GM18870 (cell line): ENCODE data around the gene FAM3B.
"Not testable (repeated sequence)": the region's sequence is repeated elsewhere in the genome, so short reads cannot be mapped to it uniquely, and the experiment has no call there.

Experiments
- ATAC-seq: cut with Tn5 transposase; IDR thresholded peaks from one replicate; pipeline ENCODE4 v1.9.1; 2021; ENCODE audit warnings: moderate library complexity; ENCODE audit not compliant: unreplicated experiment

The FAM3B gene, protein sequence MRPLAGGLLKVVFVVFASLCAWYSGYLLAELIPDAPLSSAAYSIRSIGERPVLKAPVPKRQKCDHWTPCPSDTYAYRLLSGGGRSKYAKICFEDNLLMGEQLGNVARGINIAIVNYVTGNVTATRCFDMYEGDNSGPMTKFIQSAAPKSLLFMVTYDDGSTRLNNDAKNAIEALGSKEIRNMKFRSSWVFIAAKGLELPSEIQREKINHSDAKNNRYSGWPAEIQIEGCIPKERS

DNA sequence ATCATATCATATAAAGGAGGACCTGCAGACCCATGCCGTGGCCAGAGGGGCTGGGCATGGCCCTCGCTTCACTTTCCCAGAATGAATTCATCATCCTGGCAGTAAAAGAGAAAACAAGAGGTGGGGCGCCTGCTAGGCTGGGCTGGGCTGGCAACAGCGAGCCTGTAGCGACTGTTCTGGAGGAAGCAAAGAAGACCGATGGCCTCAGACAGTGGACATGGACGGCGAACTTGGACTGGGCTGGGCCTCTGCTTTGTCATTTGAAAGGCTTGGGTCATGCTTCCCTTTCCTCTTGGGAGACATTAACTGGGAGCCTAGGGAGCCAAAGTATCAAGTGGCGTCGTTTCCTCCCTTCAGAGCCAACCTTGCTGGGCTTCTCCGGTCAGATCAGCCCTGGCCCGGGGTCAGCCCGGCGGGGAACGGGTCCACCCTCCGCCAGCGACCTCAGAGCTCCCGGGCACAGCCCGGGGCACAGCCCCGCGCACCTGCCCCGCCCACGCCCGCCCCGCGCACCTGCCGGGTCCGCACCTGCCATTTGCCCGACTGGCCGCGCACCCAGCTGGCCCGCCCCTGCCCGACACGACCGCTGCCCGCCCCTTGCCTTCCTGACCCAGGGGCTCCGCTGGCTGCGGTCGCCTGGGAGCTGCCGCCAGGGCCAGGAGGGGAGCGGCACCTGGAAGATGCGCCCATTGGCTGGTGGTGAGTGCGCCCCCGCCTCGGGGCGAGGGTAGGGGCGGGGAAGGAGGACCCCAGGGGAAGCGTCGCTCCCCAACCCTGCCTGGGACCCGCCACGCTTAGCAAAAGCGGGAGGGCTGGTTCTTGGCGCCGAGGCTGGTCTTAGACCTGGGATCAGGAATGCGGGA, at the start of gene FAM3B:
TSS of gene FAM3B (plus strand) at position 602 of the 863 bp plus-strand sequence. CDS start at position 681, 79 bp downstream.
- no peak for ATAC-seq

DNA sequence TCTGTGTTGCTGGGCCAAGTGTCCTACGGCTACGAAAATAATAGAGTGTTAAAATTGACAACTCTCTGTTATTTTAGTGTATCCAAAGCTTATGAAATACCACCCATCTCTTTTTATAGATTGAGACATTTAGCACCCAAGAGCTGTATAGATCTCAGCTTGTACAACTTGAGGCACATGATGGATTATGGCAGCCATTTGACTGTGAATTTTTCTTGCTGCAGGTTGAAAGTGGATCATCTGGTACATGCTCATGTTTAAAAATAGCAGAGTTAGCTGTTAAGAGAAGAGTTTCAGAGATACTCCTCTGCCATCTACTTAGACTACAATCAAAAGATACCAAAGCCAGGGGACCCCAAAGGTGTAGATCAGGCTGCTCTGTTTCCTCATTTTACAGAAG, 49.3 kb upstream of the FAM3B start:
- ATAC-seq, result no peak

DNA sequence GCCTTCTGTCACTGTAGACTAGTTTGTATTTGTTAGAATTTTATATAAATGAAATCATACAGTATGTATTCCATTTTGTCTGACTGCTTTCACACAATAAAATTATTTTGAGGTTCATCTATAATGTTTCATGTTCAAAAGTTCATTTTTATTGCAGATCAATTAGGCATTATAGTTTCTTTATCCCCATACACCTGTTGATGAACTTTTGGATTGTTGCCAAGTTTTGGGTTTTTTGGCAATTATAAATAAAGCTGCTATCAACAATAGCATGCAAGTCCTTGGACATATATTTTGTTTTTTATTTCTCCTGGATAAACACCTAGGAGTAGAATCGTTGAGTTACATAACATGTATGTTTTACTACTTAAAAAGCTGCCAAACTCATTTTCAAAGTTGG, 47.1 kb upstream of the FAM3B start:
- no peak for ATAC-seq

DNA sequence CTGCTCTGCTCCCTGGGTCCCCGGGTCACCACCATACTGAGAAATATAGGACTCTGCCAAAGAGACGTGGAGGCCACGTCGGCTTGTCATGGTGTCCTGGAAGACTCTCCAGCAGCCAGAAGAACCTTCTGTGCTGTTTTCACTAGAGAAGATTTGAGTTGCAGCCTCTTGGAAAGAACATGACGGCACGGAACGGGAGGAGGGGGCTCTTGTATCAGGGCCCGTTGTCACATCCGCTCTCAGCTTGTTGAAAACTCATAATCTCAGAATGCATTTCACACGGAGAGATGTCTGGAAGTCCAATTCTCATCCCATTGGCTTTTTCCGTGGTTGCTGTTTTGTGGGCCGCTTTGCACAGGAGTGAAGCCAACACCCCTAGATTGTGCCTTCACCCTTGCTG, 39.4 kb upstream of the FAM3B start:
- no peak for ATAC-seq

DNA sequence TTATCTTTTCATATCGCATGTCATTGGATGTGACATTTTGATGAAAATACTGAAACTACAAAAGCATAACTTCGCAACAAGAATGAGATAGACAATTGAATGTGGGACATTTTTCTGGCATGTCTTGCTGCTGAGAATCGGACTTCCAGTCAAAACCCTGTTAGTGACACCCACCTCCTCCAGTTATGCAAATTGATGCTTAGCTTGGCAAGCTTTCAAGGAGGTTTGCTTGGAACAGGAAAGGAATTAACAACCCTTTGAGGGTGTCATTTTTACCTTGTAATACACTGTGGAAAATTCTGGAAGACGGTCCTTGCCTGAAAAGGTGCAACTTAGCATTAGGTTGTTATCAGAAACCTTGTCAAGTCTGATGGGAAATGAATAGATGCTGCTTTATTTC, 38.8 kb upstream of the FAM3B start:
- ATAC-seq, result no peak

DNA sequence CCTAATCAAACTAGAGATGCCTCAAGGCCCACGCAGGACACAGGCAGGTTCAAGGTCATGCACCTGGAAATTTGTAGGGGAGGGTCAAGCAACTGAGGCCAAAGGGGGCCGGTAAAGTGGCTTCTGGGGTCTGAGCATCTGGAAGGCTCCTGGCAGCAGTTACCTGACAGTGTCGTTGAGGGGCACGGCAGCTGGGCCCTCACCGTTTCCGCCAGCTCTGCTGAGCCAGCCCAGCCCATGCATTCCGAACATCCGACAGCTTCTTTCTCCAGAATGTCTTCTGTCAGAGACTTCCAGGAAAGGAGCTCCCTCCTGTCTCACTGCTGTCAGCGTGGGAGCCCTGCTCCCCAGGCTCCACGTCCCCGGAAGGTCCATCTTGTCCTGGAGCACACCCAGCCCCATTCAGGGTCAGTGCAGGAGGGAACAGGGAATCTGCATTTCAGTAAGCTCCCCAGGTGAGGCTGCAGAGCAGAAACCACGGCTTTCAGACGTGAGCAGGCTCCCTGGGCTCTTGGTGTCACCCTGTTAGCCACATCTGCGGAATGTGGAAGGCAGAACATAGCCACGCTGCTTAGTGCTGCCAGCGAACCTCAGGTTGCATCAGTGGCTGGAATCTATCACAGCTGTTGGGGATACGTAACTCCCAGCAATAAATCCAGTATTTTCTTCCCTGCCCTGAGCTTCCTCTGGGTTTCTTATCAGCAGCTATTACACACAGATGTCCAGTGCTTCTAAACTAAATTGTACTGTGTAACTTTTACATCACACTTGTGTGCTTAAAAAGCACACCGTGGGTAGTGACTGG, 36.3 kb upstream of the FAM3B start:
- ATAC-seq, result no peak

DNA sequence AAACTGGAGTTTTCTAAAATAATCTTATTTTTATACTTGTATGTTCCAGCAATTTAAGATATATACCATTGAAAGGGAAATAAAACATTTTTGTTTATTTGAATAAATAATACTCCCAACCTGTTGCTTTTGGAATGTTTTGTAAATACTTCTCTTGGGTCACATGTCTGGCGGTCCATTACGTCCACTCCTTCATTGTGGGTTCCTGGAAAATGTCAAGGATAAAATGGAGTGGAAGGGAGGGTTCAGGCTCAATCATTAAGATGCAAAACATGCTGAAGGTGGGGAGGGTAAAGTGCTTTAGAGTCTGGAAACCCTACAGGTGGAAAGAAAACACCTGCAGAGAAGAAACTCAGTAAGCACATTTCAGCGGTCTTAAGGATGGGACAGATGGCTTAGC, 34.2 kb upstream of the FAM3B start:
- no peak for ATAC-seq

DNA sequence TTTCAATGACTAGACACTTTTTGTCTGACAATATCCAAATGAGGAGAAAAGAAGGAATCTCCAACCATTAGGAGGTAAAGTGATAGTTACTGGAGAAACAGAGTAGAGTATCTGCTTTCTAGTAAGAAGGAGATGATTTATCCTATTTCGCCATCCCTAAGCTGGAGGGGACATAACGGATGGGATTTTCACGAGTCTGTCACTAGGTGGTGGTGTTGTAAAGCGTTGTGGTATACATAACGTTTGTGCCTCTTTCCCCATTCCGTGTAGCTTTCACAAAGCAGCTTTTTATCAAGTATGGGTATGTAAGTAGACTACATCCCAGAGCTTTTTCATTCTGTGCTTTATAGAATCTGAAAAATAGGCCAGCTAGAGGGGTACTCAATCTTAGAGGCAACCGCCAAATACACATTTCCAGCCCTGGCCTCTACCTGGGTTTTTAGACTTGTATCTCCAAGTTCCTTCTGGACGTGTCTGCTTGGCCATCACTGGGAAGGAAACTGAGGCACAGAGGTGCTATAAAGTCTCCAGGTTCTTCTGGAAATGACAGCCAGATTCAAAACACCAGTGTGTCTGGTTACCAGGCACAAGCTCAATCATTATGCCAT, 33.3 kb upstream of the FAM3B start:
- ATAC-seq, result no peak

DNA sequence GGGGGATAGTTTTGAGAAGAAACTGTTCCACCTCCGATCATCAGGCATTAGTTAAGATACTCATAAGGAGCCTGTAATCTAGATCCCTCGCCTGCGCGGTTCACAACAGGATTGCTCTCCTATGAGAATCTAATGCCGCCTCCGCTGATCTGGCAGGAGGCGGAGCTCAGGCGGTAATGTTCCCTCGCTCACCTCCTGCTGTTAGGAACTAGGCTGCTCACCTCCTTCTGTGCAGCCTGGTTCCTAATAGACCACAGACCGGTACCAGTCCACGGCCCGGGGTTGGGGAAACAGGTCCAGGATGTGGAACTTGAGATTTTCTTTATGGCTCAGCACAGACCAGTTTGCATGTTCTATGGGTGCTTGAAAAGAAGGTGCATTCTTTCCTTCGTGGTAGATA, 27.2 kb upstream of the FAM3B start:
- no peak for ATAC-seq

DNA sequence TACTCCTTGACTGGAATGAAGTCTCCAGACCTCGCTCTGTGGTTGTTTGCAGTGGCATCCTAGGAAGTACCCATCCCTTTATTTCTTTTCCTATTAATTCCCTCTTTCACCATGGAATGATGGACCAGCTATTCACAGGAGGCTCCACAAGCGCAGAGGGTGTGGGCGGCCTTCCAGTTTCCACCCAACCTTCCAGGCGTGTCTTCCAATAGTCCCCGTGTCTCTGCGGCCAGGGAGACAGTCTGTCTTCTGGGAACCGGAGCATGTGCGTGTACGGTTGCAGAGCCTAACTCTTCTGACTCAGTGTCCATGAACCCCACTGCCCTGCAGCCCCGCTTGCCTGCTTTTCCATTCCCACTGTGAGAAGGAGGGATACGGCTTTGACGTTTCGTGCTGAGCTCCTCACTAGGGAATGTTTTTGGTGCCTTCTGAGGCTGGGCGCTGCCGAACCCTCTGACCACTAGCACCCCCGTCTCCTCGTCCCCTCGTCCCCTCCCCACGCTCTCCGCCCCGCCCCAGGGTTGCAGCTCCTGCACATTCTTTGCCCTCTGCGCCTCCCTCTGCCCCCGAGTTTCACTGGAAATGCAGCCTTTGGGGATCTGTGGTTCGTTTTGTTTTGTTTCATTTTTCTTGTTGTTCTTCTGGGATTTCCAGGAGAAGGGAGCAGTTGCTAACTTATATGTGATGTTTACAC, 26.3 kb upstream of the FAM3B start:
- no peak for ATAC-seq

DNA sequence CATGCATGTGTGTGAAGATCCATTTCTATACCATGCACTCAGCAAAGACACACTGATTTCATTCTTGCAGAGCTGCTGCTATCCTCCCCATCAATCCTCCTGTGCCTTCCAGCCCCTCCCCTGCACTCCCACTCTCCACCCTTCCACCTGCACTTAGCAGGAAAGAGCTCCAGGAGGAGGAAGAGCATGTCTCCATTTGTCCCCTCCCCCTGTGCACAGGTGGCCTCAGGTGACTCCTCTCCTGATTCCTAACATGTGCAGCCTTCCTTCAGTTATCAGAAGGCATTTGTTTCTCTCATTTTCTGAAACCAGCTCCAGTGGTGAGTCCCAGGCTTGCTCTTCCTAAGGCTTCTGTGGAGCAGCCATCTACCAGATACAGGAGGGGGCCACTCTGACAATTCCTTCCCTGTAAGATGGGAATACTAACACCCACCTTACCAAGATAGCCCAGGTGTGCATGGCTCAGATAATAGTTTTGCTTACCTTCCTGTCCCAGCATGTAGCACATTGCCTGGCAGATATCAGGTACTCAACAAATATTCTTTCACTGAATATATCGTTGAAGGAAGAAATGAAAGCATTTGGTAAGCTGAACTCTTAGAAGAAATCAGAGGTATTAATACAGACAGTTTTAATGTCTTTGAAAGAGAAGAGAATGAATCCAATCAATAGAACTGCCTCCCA, 21.9 kb upstream of the FAM3B start:
- ATAC-seq, result no peak

DNA sequence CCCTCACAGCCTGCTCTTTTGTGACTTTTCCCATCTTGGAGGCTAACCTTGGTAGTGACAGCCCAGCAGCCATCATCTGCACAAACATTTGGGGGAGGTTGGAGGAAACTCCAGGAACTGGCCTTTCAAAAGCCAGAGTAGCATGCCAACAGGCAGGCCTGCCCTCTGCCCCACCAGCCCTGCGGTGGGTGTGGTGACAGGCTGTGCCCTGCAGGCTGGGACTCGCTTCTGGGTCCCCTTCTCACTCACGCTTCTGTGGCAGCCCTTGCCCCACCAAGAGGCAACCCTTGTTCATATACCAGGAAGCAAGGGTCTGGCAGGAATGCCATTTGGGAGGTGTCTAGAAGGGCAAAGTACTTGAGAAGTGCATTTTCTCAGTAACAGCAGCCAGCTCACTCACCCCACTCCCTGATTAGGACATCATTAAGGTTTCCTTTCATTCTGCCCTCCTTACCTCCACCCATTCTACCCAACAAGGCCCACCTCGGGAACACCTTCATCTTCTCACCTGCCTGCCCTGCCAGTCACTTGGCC, 20.8 kb upstream of the FAM3B start:
- ATAC-seq, result no peak

DNA sequence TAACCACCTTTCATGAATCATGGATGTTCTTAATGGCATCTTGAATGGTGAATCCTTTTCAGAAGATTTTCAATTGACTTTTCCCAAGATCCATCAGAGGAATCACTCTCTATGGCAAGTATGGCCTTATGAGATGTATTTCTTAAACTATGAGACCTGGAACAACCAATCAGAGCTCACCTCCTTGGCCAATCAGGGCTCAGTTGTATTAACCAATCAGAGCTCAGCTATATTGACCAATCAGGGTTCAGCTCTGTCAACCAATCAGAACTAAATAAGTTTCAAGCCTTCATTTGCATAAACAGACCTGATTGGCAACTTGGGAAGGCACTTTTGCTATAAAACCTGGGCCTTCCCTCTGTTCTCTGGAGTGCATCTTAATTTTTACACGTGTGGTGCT, 13.6 kb upstream of the FAM3B start:
- ATAC-seq, result no peak

DNA sequence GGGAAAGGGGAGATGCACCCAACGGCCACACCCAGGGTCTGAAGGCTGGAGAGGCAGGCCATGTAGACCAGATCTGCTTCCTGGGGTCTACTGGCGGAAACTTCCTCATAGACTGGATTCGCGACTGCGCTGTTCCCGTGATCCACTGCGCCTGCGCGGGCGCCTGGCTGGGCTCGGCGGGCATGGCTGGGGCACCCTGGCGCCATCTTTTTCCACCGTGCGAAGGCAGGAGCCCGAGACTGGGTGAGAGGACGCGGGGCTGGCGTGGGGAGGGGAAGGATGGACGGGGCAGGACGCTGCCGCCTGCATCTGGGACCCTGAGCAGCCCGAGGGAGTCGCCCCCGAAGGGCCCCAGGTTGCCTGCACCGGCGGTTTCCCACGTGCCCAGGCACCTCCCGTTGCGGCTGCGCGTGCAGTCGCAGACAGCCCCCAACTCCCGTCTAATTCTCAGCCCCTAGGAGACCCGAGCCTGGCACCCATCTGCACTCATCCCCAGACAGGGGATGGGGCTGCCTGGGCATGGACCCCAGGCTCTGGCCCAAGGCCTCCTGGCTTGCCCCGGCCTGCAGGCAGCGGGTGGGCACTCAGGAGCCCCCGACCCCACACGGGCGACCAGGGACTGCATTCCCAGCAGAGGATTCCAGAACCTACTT, 12.4 kb upstream of the FAM3B start:
- ATAC-seq, result no peak

DNA sequence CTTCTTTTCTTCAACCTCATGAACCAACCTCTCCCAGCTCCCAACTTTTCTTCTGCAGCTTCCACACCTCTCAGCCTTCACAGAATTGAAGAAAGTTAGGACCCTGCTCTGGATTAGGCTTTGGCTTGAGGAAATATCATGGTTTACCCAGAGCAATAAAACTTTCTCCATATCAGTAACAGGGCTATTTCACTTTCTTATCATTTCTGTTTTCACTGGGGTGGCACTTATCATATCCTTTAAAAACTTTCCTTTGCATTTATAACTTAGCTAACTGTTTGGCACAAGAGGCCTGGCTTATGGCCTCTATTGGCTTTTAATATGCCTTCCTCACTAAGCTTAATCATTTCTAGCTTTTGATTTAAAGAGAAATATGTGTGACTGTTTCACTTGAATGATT, 9.4 kb upstream of the FAM3B start:
- no peak for ATAC-seq

DNA sequence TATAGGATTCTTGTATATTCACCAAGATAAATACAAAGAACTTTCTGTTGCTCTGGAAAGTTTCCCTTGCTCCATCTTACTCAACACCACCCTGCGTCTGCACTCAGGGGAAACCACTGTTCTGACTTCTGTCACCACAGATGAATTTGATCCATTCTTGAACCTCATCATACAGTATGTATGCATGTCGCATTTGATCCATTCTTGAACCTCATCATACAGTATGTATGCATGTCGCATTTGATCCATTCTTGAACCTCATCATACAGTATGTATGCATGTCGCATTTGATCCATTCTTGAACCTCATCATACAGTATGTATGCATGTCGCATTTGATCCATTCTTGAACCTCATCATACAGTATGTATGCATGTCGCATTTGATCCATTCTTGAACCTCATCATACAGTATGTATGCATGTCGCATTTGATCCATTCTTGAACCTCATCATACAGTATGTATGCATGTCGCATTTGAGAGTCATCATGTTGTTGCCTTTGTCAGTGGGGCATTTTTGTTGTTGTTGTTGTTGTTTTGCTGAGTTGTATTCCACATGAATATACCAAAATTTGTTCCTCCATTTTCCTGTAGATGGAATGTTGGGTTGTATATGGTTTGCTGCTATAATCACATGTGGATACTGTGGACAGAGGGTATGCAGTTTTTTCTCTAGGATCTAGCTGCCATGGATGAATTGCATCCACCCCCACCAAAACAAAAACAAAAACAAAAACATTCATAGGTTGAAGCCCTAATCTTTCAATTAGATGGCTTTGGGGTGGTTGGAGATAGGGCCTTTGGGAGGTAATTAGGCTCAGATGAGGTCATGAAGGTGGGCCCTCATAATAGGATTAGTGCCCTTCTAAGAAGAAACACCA, 3.1 kb upstream of the FAM3B start:
- ATAC-seq, result not testable (repeated sequence)

DNA sequence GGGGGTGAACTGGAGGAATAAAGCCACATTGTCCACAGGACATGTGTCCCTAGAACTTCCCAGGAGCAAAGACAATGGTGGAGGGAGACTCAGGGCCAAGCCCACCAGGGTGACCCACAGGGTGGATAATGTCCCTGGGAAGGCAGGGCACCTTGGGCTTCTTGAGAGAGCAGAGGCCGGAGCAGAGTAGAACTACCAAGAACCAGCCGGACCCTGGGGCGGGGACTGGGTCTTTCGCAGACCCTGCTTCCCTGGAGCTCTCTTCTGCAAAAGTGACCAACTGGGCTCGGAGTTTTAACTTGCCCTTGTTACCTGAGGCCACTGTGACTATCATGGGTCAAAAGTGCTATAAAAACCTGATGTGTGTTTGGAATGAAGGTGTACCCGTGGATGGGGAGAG, 875 bp upstream of the FAM3B start:
- no peak for ATAC-seq

DNA sequence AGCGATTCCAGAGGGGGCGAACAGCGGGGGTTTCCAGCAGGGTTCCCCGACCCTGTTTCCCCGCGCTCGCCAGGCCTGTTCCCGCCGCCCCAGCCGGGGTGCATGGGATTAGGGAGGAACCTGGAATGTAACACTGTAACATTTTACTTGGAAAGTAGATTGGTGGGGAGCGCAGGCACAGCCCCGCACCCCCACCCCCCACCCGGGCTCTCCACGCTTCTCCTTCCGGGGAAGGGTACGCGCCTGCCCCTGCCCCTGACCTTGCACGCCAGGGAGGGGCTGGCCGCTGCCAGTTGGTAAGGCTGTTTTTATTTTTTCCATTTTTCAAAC, 427 bp downstream of the FAM3B start:
- no peak for ATAC-seq

DNA sequence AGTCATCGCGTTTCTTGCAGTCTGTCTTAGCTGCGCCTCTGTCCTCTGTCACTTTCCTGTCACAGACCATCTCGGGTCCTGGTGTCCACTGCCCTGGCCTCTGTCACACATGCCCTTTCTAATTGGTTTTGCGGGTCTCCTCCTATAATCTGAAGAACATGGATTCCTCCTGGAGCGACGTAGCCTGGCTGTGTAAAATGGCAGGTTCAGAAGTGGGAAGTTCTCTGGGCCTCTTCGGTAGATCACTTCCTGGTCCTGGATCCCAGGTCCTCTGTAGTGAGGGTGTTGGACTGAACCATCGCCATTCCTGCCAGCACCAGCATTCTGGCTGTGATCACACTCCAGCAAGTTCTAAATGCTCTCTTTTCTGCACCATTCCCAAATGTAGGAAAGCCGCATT, 857 bp downstream of the FAM3B start:
- no peak for ATAC-seq
